Peyer's patch (tissue), 4 donors: ENCODE data around the gene UGGT1. TPM values are rescaled to one million over a fixed set of nuclear protein-coding genes. Genes with fewer than 3 reads are reported as not detected.

Experiments
- DNase-seq, 3 donors: peaks; one replicate each; pipeline ENCODE4 v3.0.0-alpha.2; 2017 to 2019
- H3K27ac ChIP-seq, 4 donors: fragments of 200-600 bp; sonication (generic); one replicate each; pipeline ENCODE4 v1.5.1; 2016 to 2019
- H3K27me3 ChIP-seq, 2 donors: fragments of 200-600 bp; sonication (generic); one replicate each; pipeline ENCODE4 v1.5.1; 2019
- H3K36me3 ChIP-seq, 3 donors: fragments of 200-600 bp; sonication (generic); one replicate each; pipeline ENCODE4 v1.5.1; 2016 to 2019
- H3K4me1 ChIP-seq, 4 donors: fragments of 200-600 bp; sonication (generic); one replicate each; pipeline ENCODE4 v1.5.1; 2016 to 2019
- H3K4me3 ChIP-seq, 4 donors: fragments of 200-600 bp; sonication (generic); 1 replicate in 3 of 4; 2 replicates in 1 of 4; pipeline ENCODE4 v1.5.1; 2016 to 2019; ENCODE audit warnings: mild to moderate bottlenecking in 1 of 4
- H3K9me3 ChIP-seq, 4 donors: fragments of 200-600 bp; sonication (generic); one replicate each; pipeline ENCODE4 v1.5.1; 2016 to 2019; ENCODE audit warnings: mild to moderate bottlenecking in 1 of 4
- POLR2A ChIP-seq, 2 donors: fragments of 450-650 bp; IDR thresholded peaks; one replicate each; pipeline ENCODE4 v1.5.1; 2017; ENCODE audit warnings: antibody characterized with exemption in 2 of 2, mild to moderate bottlenecking in 2 of 2, moderate library complexity in 2 of 2
- total RNA-seq, 4 donors: library from RNA; depleted of rRNA; stranded (reverse); fragments of >200 nt; gene quantifications; one replicate each; pipeline ENCODE4 v1.1.0, GENCODE V29; 2016
- TF ChIP-seq, protein P1 (sequence below), 6 experiments: fragments of 450-650 bp in 4 of 6; fragments of 200-600 bp in 2 of 6; sonication (generic) in 1 of 6; IDR thresholded peaks; one replicate each; pipeline ENCODE4 v1.5.1; 2017 to 2019; ENCODE audit warnings: antibody characterized with exemption in 6 of 6, mild to moderate bottlenecking in 3 of 6, moderate library complexity in 1 of 6

The UGGT1 gene
- total RNA-seq, 4 donors from 2014 or later: 40.8 to 65.3 (median 57.3) TPM

DNA sequence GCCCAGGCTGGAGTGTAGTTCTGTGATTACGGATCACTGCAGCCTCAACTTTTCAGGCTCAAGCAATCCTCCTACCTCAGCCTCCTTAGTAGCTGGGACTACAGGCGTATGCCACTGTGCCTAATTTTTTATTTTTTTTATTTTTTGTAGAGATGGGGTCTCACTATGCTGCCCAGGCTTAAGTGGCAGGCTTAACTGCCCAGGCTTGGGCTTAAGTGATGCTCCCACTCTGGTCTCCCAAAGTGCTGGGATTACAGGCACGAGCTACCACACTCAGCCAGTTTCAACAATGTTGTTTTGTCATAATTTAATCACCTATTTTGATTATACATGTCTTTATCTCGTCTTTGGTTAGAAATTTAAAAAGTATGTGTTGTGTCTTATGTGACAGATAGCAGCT is 18.2 kb downstream of the UGGT1 start:
- TF ChIP-seq, protein P1, sequence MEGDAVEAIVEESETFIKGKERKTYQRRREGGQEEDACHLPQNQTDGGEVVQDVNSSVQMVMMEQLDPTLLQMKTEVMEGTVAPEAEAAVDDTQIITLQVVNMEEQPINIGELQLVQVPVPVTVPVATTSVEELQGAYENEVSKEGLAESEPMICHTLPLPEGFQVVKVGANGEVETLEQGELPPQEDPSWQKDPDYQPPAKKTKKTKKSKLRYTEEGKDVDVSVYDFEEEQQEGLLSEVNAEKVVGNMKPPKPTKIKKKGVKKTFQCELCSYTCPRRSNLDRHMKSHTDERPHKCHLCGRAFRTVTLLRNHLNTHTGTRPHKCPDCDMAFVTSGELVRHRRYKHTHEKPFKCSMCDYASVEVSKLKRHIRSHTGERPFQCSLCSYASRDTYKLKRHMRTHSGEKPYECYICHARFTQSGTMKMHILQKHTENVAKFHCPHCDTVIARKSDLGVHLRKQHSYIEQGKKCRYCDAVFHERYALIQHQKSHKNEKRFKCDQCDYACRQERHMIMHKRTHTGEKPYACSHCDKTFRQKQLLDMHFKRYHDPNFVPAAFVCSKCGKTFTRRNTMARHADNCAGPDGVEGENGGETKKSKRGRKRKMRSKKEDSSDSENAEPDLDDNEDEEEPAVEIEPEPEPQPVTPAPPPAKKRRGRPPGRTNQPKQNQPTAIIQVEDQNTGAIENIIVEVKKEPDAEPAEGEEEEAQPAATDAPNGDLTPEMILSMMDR (IDR thresholded peaks at IDR 0.05): no peak
- no peak for TF ChIP-seq POLR2A (IDR thresholded peaks at IDR 0.05)
- Histone ChIP-seq H3K36me3 (peaks cover 0 to 75% (median 0%) of the 10 kb centered on the region in 3 donors), H3K4me3 (no peak overlapping the region), H3K4me1 (no peaks in the 10 kb centered on the region), H3K27me3 (no peaks in the 10 kb centered on the region), H3K27ac (no peak overlapping the region), H3K9me3 (no peaks in the 10 kb centered on the region)
- DNase-seq: no peak

DNA sequence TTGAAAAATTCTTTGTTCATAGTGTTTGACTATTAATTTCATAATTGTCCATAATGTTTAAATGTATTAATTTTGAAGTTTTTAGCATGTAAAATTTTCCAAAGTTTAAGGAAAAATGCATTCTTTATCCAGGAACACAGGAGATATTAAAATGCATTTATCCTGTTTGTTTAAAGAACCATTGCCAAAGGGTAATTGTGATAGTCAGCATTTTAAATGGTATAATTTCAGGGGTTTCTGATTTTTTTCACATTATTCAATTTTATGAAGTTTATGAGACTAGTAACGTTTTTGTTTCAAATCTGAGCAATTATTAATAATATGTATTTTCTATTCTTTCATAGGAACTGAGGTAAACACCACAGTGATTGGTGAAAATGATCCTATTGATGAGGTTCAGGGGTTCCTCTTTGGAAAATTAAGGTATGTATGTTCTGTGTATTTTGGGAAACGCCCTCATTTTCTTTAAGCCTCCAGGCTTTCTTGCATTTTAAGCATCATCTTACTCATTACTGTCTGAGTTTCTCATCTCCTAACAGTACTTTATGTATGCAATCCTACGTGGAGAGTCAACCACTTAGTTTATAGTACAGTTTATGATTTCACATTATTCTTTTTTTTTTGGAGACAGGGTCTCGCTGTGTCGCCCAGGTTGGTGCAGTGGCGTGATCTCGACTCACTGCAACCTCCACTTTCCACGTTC is 25.1 kb downstream of the UGGT1 start:
- Histone ChIP-seq H3K36me3 (peaks cover 0 to 92% (median 0%) of the 10 kb centered on the region in 3 donors), H3K27ac (no peak overlapping the region), H3K4me3 (no peak overlapping the region), H3K27me3 (no peaks in the 10 kb centered on the region), H3K4me1 (no peaks in the 10 kb centered on the region), H3K9me3 (no peaks in the 10 kb centered on the region)
- TF ChIP-seq, protein P1 (IDR thresholded peaks at IDR 0.05): no peak
- no peak for TF ChIP-seq POLR2A (IDR thresholded peaks at IDR 0.05)
- no peak for DNase-seq

DNA sequence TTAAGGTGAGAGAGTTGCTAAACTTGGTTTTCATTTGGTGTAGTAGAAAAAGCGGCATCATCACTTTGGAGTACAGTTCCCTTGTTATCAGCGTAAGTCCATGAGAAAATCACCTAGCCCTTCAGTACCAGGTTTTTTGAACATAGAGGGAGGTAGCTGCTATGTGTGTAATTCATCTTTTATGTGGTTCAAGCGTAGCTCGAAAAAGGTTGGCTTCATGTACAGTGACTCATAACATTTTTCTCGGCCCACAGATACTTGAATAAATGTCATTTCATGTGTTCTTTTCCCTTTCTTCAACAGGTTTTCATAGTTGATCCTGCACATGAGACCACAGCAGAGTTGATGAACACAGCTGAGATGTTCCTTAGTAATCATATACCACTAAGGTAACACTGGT is 43.6 kb downstream of the UGGT1 start:
- H3K4me1 ChIP-seq: no peaks in the 10 kb centered on the region
- TF ChIP-seq, protein P1 (IDR thresholded peaks at IDR 0.05): no peak
- TF ChIP-seq POLR2A (IDR thresholded peaks at IDR 0.05): no peak
- no peaks in the 10 kb centered on the region for H3K9me3 ChIP-seq
- H3K27me3 ChIP-seq: no peaks in the 10 kb centered on the region
- DNase-seq: no peak
- H3K27ac ChIP-seq: no peak overlapping the region
- H3K4me3 ChIP-seq: no peak overlapping the region
- H3K36me3 ChIP-seq: peaks cover 0 to 85% (median 0%) of the 10 kb centered on the region in 3 donors

DNA sequence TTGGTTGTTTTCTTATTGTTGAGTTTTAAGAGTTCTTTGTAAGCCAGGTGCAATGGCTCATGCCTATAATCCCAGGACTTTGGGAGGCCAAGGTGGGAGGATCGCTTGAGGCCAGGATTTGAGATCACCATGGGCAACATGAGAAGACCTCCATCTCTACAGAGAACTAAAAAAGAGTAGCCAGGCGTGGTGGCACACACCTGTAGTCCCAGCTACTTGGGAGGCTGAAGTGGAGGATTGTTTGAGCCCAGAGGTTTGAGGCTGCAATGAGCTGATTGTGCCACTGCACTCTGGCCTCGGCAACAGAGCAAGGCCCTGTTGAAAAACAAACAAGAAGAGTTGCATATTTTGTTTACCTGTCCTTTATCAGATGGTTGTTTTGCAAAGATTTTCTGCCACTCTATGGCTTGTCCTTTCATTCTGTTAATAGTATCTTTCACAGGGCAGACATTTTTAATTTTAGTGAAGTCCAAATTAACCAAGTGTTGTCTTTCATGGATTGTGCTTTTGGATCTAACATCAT is 46.2 kb downstream of the UGGT1 start:
- no peak for DNase-seq
- Histone ChIP-seq H3K4me3 (no peak overlapping the region), H3K9me3 (no peaks in the 10 kb centered on the region), H3K4me1 (no peaks in the 10 kb centered on the region), H3K27ac (no peak overlapping the region), H3K36me3 (peaks cover 0 to 81% (median 0%) of the 10 kb centered on the region in 3 donors), H3K27me3 (no peaks in the 10 kb centered on the region)
- no peak for TF ChIP-seq POLR2A (IDR thresholded peaks at IDR 0.05)
- TF ChIP-seq, protein P1 (IDR thresholded peaks at IDR 0.05): no peak

DNA sequence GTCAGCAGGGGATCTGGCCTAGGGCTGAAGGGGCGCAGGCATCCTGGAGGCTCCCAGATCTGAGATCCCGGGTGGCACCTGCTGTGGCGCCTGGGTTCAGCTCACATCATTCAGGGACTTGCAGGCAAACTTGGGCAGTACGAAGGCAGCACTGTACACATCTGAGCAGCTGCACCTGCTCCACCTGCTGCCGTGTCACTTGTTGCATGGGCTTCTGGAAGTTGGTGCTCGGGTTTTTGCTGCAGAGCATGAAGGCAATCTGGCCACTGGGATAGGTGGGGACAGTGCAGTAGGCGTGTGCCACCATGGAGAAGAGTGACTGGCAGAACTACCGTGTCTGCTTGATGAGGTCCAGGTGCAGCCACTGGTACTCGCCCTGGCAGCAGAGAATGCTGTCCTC is 48.6 kb downstream of the UGGT1 start:
- H3K4me3 ChIP-seq: no peak overlapping the region
- no peaks in the 10 kb centered on the region for H3K9me3 ChIP-seq
- H3K4me1 ChIP-seq: no peaks in the 10 kb centered on the region
- DNase-seq: no peak
- H3K27ac ChIP-seq: no peak overlapping the region
- TF ChIP-seq, protein P1 (IDR thresholded peaks at IDR 0.05): no peak
- no peak for TF ChIP-seq POLR2A (IDR thresholded peaks at IDR 0.05)
- no peaks in the 10 kb centered on the region for H3K27me3 ChIP-seq
- peaks cover 0 to 72% (median 0%) of the 10 kb centered on the region in 3 donors for H3K36me3 ChIP-seq
